Uterus (tissue), 4 donors: Measurements from ENCODE around the gene ABCA9. TPM values are rescaled to one million over a fixed set of nuclear protein-coding genes. Genes with fewer than 3 reads are reported as not detected.
"Not testable (repeated sequence)": the region's sequence is repeated elsewhere in the genome, so short reads cannot be mapped to it uniquely, and the experiment has no call there.

ENCODE experiments used
- DNase-seq, 2 donors: peaks; one replicate each; pipeline ENCODE4 v3.0.0-alpha.2; 2019 to 2020
- H3K27ac ChIP-seq, 2 donors: fragments of 200-600 bp; sonication (generic); 1 replicate in 1 of 2; 2 replicates in 1 of 2; pipeline ENCODE4 v1.5.1; 2016 to 2018
- H3K27me3 ChIP-seq, 2 donors: fragments of 200-600 bp; sonication (generic); one replicate each; pipeline ENCODE4 v1.5.1; 2018 to 2019; ENCODE audit warnings: control low read depth in 1 of 2
- H3K36me3 ChIP-seq, 2 donors: fragments of 200-600 bp; sonication (generic); one replicate each; pipeline ENCODE4 v1.5.1; 2019; ENCODE audit warnings: control low read depth in 1 of 2
- H3K4me1 ChIP-seq, 2 donors: fragments of 200-600 bp; sonication (generic); one replicate each; pipeline ENCODE4 v1.5.1; 2018 to 2019; ENCODE audit warnings: control low read depth in 1 of 2
- H3K4me3 ChIP-seq, 2 donors: fragments of 200-600 bp; sonication (generic); 1 replicate in 1 of 2; 2 replicates in 1 of 2; pipeline ENCODE4 v1.5.1; 2018 to 2019; ENCODE audit warnings: mild to moderate bottlenecking in 1 of 2
- H3K9me3 ChIP-seq, 2 donors: fragments of 200-600 bp; sonication (generic); one replicate each; pipeline ENCODE4 v1.5.1; 2019; ENCODE audit warnings: control low read depth in 1 of 2
- POLR2A ChIP-seq, 2 donors: fragments of 450-650 bp; IDR thresholded peaks; one replicate each; pipeline ENCODE4 v1.6.1; 2016; ENCODE audit warnings: antibody characterized with exemption in 2 of 2, mild to moderate bottlenecking in 1 of 2, moderate library complexity in 1 of 2
- intact Hi-C: fragments of 100-400 bp; cut with DNase I; formaldehyde crosslinking; loops from one replicate; pipeline ENCODE4 v1.15.1; 2023; ENCODE audit warnings: low total_unique reads
- total RNA-seq, 4 donors: library from RNA; depleted of rRNA in 3 of 4; stranded (reverse); fragments of >200 nt in 3 of 4; gene quantifications; one replicate each; pipeline versions ENCODE4 v1.1.0 to v1.2.4, GENCODE V29; 2014 to 2023
- TF ChIP-seq, protein P1 (sequence below), 4 experiments: fragments of 200-600 bp in 2 of 4; fragments of 450-650 bp in 2 of 4; sonication (generic) in 2 of 4; IDR thresholded peaks; one replicate each; pipeline ENCODE4 v1.5.1; 2016 to 2019; ENCODE audit warnings: antibody characterized with exemption in 4 of 4, mild to moderate bottlenecking in 2 of 4, moderate library complexity in 1 of 4
- donor health status: DM: yes; HTN: yes; CAD: no.

Gene ABCA9
- total RNA-seq, 4 donors from 2014 or later, result 8.2 to 32.1 (median 18.4) TPM

- intact Hi-C loops, result no loop called here
- Histone ChIP-seq H3K9me3 (no peaks in the 10 kb centered on the region), H3K27me3 (no peaks in the 10 kb centered on the region), H3K27ac (no peak overlapping the region), H3K36me3 (no peaks in the 10 kb centered on the region), H3K4me3 (no peak overlapping the region), H3K4me1 (no peaks in the 10 kb centered on the region)
- no peak for DNase-seq
- TF ChIP-seq, protein P1, sequence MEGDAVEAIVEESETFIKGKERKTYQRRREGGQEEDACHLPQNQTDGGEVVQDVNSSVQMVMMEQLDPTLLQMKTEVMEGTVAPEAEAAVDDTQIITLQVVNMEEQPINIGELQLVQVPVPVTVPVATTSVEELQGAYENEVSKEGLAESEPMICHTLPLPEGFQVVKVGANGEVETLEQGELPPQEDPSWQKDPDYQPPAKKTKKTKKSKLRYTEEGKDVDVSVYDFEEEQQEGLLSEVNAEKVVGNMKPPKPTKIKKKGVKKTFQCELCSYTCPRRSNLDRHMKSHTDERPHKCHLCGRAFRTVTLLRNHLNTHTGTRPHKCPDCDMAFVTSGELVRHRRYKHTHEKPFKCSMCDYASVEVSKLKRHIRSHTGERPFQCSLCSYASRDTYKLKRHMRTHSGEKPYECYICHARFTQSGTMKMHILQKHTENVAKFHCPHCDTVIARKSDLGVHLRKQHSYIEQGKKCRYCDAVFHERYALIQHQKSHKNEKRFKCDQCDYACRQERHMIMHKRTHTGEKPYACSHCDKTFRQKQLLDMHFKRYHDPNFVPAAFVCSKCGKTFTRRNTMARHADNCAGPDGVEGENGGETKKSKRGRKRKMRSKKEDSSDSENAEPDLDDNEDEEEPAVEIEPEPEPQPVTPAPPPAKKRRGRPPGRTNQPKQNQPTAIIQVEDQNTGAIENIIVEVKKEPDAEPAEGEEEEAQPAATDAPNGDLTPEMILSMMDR (IDR thresholded peaks at IDR 0.05), result peak in 1 of 4 experiments; percentile 15
- no peak for TF ChIP-seq POLR2A (IDR thresholded peaks at IDR 0.05)
These were observed 24.2 kb upstream of the ABCA9 start for GRCh38 chr17:69084911-69085310.

- Histone ChIP-seq H3K4me3 (no peak overlapping the region), H3K4me1 (no peaks in the 10 kb centered on the region), H3K27ac (no peak overlapping the region), H3K27me3 (no peaks in the 10 kb centered on the region), H3K9me3 (no peaks in the 10 kb centered on the region), H3K36me3 (no peaks in the 10 kb centered on the region)
- TF ChIP-seq, protein P1 (IDR thresholded peaks at IDR 0.05), result no peak
- TF ChIP-seq POLR2A (IDR thresholded peaks at IDR 0.05), result no peak
- intact Hi-C loops, result no loop called here
- no peak for DNase-seq
These were observed 22.0 kb upstream of the ABCA9 start for GRCh38 chr17:69082696-69083095.

GRCh38 chr17:69078864-69079263 lies 18.1 kb upstream of the ABCA9 start:
- H3K27me3 ChIP-seq, result no peaks in the 10 kb centered on the region
- no peak for DNase-seq
- no peaks in the 10 kb centered on the region for H3K4me1 ChIP-seq
- H3K27ac ChIP-seq, result no peak overlapping the region
- H3K9me3 ChIP-seq, result no peaks in the 10 kb centered on the region
- H3K4me3 ChIP-seq, result no peak overlapping the region
- TF ChIP-seq POLR2A (IDR thresholded peaks at IDR 0.05), result no peak
- TF ChIP-seq, protein P1 (IDR thresholded peaks at IDR 0.05), result no peak
- intact Hi-C loops, result no loop called here
- H3K36me3 ChIP-seq, result no peaks in the 10 kb centered on the region

- no peak overlapping the region for H3K4me3 ChIP-seq
- TF ChIP-seq, protein P1 (IDR thresholded peaks at IDR 0.05), result no peak
- no peak for TF ChIP-seq POLR2A (IDR thresholded peaks at IDR 0.05)
These were observed 15.1 kb upstream of the ABCA9 start for GRCh38 chr17:69075823-69076222.

GRCh38 chr17:69073392-69073791 lies 12.7 kb upstream of the ABCA9 start:
- H3K36me3 ChIP-seq, H3K9me3 ChIP-seq, H3K27ac ChIP-seq, intact Hi-C loops, H3K4me3 ChIP-seq, DNase-seq, H3K27me3 ChIP-seq, H3K4me1 ChIP-seq: not testable (repeated sequence)

More at GRCh38 chr17:69075823-69076222, 15.1 kb upstream of the ABCA9 start:
- Histone ChIP-seq H3K27ac (no peak overlapping the region), H3K4me1 (no peaks in the 10 kb centered on the region), H3K9me3 (no peaks in the 10 kb centered on the region), H3K27me3 (no peaks in the 10 kb centered on the region), H3K36me3 (no peaks in the 10 kb centered on the region)
- intact Hi-C loops, result no loop called here
- no peak for DNase-seq

- H3K27ac ChIP-seq, H3K4me1 ChIP-seq, H3K4me3 ChIP-seq, intact Hi-C loops, H3K27me3 ChIP-seq, H3K9me3 ChIP-seq, DNase-seq, H3K36me3 ChIP-seq: not testable (repeated sequence)
These were observed 12.1 kb upstream of the ABCA9 start for GRCh38 chr17:69072803-69073256.

DNA sequence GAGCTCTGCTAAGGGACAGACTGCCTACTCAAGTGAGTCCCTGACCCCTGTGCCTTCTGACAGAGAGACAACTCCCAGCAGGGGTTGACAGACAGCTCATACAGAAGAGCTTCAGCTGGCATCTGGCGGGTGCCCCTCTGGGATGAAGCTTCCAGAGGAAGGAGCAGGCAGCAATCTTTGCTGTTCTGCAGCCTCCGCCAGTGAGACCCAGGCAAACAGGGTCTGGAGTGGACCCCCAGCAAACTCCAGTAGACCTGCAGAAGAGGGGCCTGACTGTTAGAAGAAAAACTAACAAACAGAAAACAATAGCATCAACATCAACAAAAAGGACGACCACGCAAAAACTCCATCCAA lies 10.5 kb upstream of the ABCA9 start:
- H3K36me3 ChIP-seq, H3K4me1 ChIP-seq, H3K4me3 ChIP-seq, DNase-seq, H3K9me3 ChIP-seq, H3K27ac ChIP-seq, intact Hi-C loops, H3K27me3 ChIP-seq: not testable (repeated sequence)

GRCh38 chr17:69070378-69071232 lies 9.9 kb upstream of the ABCA9 start:
- H3K4me1 ChIP-seq, H3K36me3 ChIP-seq, DNase-seq, H3K9me3 ChIP-seq, H3K27me3 ChIP-seq, H3K4me3 ChIP-seq, H3K27ac ChIP-seq, intact Hi-C loops: not testable (repeated sequence)
